ENCODE measurements around the gene FUT3. TPM values are rescaled to one million over a fixed set of nuclear protein-coding genes. Genes with fewer than 3 reads are reported as not detected.

The FUT3 gene
- total RNA-seq, 2 donors from 2014 or later, result 260 to 272 TPM

DNA sequence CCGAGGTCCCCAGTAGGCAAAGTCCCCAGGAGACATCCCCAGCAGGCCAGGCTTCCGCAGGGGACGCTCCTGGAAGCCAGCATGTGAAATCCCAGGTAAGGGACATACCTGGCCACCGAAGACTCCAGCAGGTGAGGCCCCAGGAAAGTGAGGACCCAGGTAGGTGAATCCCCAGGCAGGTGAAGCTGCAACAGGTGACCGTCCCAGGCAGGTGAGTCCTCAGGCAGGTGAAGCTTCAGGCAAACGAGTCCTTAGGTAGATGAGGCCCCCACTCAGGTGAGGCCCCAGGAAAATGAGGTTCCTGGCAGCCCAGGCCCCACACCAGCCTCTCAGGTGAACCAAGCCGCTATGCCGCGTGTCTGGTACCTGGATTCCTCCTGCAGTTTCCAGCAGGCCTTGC lies 20.1 kb downstream of the FUT3 start:
- DNase-seq, result no peak
- Histone ChIP-seq H3K9me3 (no peaks in the 10 kb centered on the region), H3K36me3 (no peaks in the 10 kb centered on the region), H3K9ac (ENCODE audit: low read depth in 2 of 2, low read length in 2 of 2) (no peak overlapping the region), H3K27me3 (no peaks in the 10 kb centered on the region), H3K4me1 (peaks cover 10% of the 10 kb centered on the region), H3K4me3 (no peak overlapping the region), H3K27ac (no peak overlapping the region)
- intact Hi-C loops (cut with DNase I), result no loop called here
- TF ChIP-seq, protein P1, sequence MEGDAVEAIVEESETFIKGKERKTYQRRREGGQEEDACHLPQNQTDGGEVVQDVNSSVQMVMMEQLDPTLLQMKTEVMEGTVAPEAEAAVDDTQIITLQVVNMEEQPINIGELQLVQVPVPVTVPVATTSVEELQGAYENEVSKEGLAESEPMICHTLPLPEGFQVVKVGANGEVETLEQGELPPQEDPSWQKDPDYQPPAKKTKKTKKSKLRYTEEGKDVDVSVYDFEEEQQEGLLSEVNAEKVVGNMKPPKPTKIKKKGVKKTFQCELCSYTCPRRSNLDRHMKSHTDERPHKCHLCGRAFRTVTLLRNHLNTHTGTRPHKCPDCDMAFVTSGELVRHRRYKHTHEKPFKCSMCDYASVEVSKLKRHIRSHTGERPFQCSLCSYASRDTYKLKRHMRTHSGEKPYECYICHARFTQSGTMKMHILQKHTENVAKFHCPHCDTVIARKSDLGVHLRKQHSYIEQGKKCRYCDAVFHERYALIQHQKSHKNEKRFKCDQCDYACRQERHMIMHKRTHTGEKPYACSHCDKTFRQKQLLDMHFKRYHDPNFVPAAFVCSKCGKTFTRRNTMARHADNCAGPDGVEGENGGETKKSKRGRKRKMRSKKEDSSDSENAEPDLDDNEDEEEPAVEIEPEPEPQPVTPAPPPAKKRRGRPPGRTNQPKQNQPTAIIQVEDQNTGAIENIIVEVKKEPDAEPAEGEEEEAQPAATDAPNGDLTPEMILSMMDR (IDR thresholded peaks at IDR 0.05), result no peak

DNA sequence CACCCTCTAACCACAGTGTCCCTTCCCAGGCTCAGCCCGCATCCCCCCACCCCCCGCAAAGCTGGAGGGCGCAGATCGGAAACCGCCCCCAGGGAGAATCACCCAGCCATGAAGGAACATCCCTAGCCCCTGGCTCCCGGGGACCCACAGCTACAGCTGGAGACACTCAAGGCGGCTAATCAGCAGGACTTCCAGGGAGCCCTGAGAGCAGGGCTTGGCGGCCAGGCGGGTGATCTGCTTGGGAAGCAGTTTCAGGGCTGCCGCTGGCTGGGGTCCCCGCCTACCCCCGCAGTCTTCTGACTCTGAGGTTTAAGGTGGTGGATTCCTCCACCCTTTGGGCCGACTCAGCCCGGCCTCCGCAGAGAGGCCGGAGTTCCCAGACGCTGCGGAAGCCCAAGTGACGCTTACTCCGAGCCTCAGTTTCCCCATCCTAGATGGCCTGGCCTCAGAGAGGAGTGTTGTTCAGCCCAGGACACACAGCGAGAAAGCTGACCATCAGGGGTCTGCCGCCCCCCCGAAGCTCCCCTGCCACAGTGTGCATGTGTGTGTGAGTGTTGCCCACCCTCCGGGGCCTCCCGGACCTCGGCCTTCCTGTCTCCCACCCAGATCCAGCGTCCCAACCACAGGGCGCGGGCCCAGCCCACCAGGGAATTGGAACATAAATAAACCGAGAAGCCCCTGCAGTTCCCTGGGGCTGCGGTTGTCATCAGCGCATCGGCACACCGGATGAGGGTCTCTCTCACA lies 21.5 kb downstream of the FUT3 start:
- DNase-seq, result no peak
- H3K4me3 ChIP-seq, result no peak overlapping the region

DNA sequence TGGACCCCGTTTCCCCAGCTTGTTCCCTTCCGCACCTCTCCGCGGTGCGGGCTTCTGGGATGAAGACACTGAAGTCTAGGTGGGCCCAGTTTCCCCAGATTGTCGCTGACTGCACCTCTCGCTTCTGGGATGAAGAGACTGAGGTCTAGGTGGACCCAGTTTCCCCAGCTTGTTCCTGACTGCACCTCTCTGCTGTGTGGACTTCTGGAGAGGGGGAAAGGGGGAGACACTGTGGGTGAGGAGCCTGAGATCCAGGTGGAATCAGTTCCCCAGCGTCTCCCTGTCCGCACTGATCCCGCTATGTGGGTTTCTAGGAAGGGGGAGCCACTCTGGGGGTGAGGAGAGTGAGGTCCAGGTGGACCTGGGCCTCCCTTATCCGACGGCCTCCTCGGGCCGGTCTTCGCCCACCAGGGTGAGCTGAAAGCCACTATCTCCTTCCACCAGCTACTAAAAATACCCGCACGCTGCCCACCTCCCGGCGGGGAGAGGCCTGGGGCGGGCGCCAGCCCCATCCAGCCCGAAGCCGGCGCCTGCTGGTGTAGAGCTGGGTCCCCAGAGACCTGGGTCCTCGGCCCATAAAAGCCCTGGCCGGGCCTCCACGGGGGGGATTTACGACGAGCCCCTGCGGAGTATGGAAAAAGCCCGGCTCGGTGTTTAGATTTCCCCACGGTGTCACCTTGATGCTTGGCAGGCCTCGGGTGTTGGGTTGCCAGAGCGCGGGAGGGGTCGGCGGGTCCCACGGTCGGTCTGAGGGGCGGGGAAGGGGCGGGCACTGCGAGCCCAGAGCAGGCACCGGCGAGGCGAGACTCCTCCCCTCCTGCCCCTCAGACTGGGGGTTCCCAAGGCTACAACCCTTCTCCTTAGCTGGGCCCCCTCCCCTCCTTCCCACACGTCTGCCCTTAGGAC lies 22.3 kb downstream of the FUT3 start:
- H3K27me3 ChIP-seq, result no peaks in the 10 kb centered on the region
- H3K27ac ChIP-seq, result peak overlapping the region; percentile 59
- TF ChIP-seq, protein P1 (IDR thresholded peaks at IDR 0.05), result no peak
- intact Hi-C loops (cut with DNase I), result no loop called here
- H3K9ac ChIP-seq (ENCODE audit: low read depth in 2 of 2, low read length in 2 of 2), result peak overlapping the region; percentile 45 to 78
- peaks cover 10% of the 10 kb centered on the region for H3K4me1 ChIP-seq
- no peaks in the 10 kb centered on the region for H3K9me3 ChIP-seq
- H3K4me3 ChIP-seq, result peak overlapping the region; percentile 40
- no peaks in the 10 kb centered on the region for H3K36me3 ChIP-seq
- DNase-seq, result no peak

More for the DNA sequence above, 21.5 kb downstream of the FUT3 start:
- Histone ChIP-seq H3K9ac (ENCODE audit: low read depth in 2 of 2, low read length in 2 of 2) (no peak overlapping the region), H3K4me1 (peaks cover 10% of the 10 kb centered on the region), H3K9me3 (no peaks in the 10 kb centered on the region), H3K27ac (no peak overlapping the region), H3K27me3 (no peaks in the 10 kb centered on the region), H3K36me3 (no peaks in the 10 kb centered on the region)
- TF ChIP-seq, protein P1 (IDR thresholded peaks at IDR 0.05), result no peak
- intact Hi-C loops (cut with DNase I), result no loop called here

GRCh38 chr19:5827891-5828660 lies 23.2 kb downstream of the FUT3 start:
- peak overlapping the region; percentile 59 for H3K27ac ChIP-seq
- no peaks in the 10 kb centered on the region for H3K27me3 ChIP-seq
- intact Hi-C loops (cut with DNase I), result no loop called here
- no peaks in the 10 kb centered on the region for H3K36me3 ChIP-seq
- H3K4me1 ChIP-seq, result peaks cover 10% of the 10 kb centered on the region
- DNase-seq, result peak; percentile 94
- H3K9me3 ChIP-seq, result no peaks in the 10 kb centered on the region
- peak overlapping the region; percentile 40 for H3K4me3 ChIP-seq
- TF ChIP-seq, protein P1 (IDR thresholded peaks at IDR 0.05), result no peak
- peak overlapping the region; percentile 45 to 78 for H3K9ac ChIP-seq (ENCODE audit: low read depth in 2 of 2, low read length in 2 of 2)

GRCh38 chr19:5827342-5827890 lies 23.8 kb downstream of the FUT3 start:
- no peak overlapping the region for H3K27ac ChIP-seq
- no peaks in the 10 kb centered on the region for H3K36me3 ChIP-seq
- H3K4me1 ChIP-seq, result peaks cover 10% of the 10 kb centered on the region
- no peaks in the 10 kb centered on the region for H3K27me3 ChIP-seq
- H3K9me3 ChIP-seq, result no peaks in the 10 kb centered on the region
- no peak overlapping the region for H3K4me3 ChIP-seq
- peak overlapping the region in 1 of 2 donors; percentile 71 for H3K9ac ChIP-seq (ENCODE audit: low read depth in 2 of 2, low read length in 2 of 2)
- intact Hi-C loops (cut with DNase I), result no loop called here
- DNase-seq, result no peak
- TF ChIP-seq, protein P1 (IDR thresholded peaks at IDR 0.05), result no peak

Measured in colonic mucosa (tissue), 4 donors.